H1 (cell line): ENCODE results near the gene SPPL2B. TPM values are rescaled to one million over a fixed set of nuclear protein-coding genes. Genes with fewer than 3 reads are reported as not detected.

Source experiments
- CTCF ChIA-PET: fragments of 300-600 bp; sonication (Branson Sonifier 250); formaldehyde crosslinking; loops from one replicate; lab custom pipeline; 2021; ENCODE audit not compliant: partially characterized antibody; lab: Charles Lee
- POLR2A ChIA-PET: fragments of 300-600 bp; sonication (Branson Sonifier 250); formaldehyde crosslinking; loops from one replicate; lab custom pipeline; 2021; ENCODE audit warnings: inconsistent platforms; ENCODE audit not compliant: partially characterized antibody; lab: Charles Lee
- DNase-seq, 2 experiments: peaks; one replicate each; pipeline versions ENCODE4 v3.0.0 to v3.0.0-alpha.2; 2010 to 2022; ENCODE audit warnings: low spot score in 2 of 2, low read depth in 1 of 2, mixed read lengths in 1 of 2
- FAIRE-seq: peaks from 2 replicates; lab custom pipeline; 2011; peaks lifted over from hg19 to GRCh38; lab: Jason Lieb, UNC
- H2AFZ ChIP-seq: 2 replicates; pipeline ENCODE4 v1.8.1; 2012; ENCODE audit warnings: low read length, inconsistent platforms
- H2AK5ac ChIP-seq: 2 replicates; pipeline ENCODE4 v1.6.1; 2013; ENCODE audit warnings: low read depth, low read length
- H2BK120ac ChIP-seq: replicated peaks from 2 replicates; pipeline ENCODE3; 2013; ENCODE audit warnings: low read depth, low read length, inconsistent platforms
- H2BK12ac ChIP-seq: 2 replicates; pipeline ENCODE4 v1.6.1; 2013; ENCODE audit warnings: low read depth, low read length
- H2BK15ac ChIP-seq: 2 replicates; pipeline ENCODE4 v1.6.1; 2013; ENCODE audit warnings: low read length
- H2BK20ac ChIP-seq: 2 replicates; pipeline ENCODE4 v1.6.1; 2013; ENCODE audit warnings: low read length
- H2BK5ac ChIP-seq: 2 replicates; pipeline ENCODE4 v1.6.1; 2013; ENCODE audit warnings: low read depth, low read length
- H3K14ac ChIP-seq: 2 replicates; pipeline ENCODE4 v1.6.1; 2013; ENCODE audit warnings: inconsistent platforms; ENCODE audit not compliant: insufficient read length
- H3K18ac ChIP-seq: 2 replicates; pipeline ENCODE4 v1.6.1; 2013; ENCODE audit warnings: low read length; ENCODE audit errors: extremely low read depth
- H3K23ac ChIP-seq: 2 replicates; pipeline ENCODE4 v1.6.1; 2013; ENCODE audit warnings: inconsistent platforms; ENCODE audit not compliant: insufficient read length
- H3K23me2 ChIP-seq: 2 replicates; pipeline ENCODE4 v1.6.1; 2013; ENCODE audit warnings: low read depth, low read length
- H3K27ac ChIP-seq: 2 replicates; pipeline ENCODE4 v1.6.1; 2011; ENCODE audit warnings: low read depth, low read length, inconsistent platforms
- H3K27me3 ChIP-seq, 4 experiments: replicated peaks in 1 of 4; 1 replicate in 1 of 4; 2 replicates in 3 of 4; pipeline versions ENCODE4 v1.6.1 to v1.8.1; 2011 to 2013; ENCODE audit warnings: low read length in 3 of 4, mild to moderate bottlenecking in 3 of 4, inconsistent platforms in 2 of 4, mixed read lengths in 2 of 4, moderate library complexity in 1 of 4; ENCODE audit not compliant: control insufficient read depth in 3 of 4, insufficient read depth in 3 of 4; ENCODE audit errors: extremely low read depth in 1 of 4
- H3K36me3 ChIP-seq, 4 experiments: 2 replicates each; pipeline versions ENCODE4 v1.6.1 to v1.8.1; 2011 to 2013; ENCODE audit warnings: mild to moderate bottlenecking in 4 of 4, low read length in 3 of 4, moderate library complexity in 2 of 4, control low read depth in 1 of 4, inconsistent platforms in 1 of 4; ENCODE audit not compliant: insufficient read depth in 4 of 4, control insufficient read depth in 2 of 4
- H3K4ac ChIP-seq: replicated peaks from 2 replicates; pipeline ENCODE3; 2013; ENCODE audit warnings: low read length, low read depth, mixed read lengths, inconsistent platforms; ENCODE audit not compliant: insufficient read length
- H3K4me1 ChIP-seq, 4 experiments: replicated peaks in 1 of 4; 1 replicate in 1 of 4; 2 replicates in 3 of 4; pipeline versions ENCODE4 v1.6.1 to v1.8.1; 2011 to 2013; ENCODE audit warnings: low read length in 3 of 4, inconsistent platforms in 2 of 4, mixed read lengths in 1 of 4; ENCODE audit not compliant: insufficient read depth in 4 of 4, control insufficient read depth in 3 of 4
- H3K4me2 ChIP-seq, 2 experiments: 2 replicates each; pipeline versions ENCODE4 v1.6.1 to v1.8.1; 2011 to 2013; ENCODE audit warnings: low read depth in 2 of 2, low read length in 2 of 2, control low read depth in 1 of 2, inconsistent platforms in 1 of 2, mild to moderate bottlenecking in 1 of 2; ENCODE audit not compliant: insufficient read depth in 1 of 2
- H3K4me3 ChIP-seq, 4 experiments: fragments of 200-600, 300-600 bp in 1 of 4; sonication (generic), shearing (Covaris generic), sonication (Bioruptor Twin) in 1 of 4; 2 replicates each; pipeline versions ENCODE4 v1.5.1 to v1.8.1; 2011 to 2016; ENCODE audit warnings: low read length in 4 of 4, low read depth in 3 of 4, control low read depth in 2 of 4, inconsistent platforms in 2 of 4, mild to moderate bottlenecking in 2 of 4, mixed read lengths in 1 of 4, moderate library complexity in 1 of 4; ENCODE audit not compliant: insufficient read depth in 2 of 4; ENCODE audit errors: extremely low read depth in 1 of 4
- H3K56ac ChIP-seq: replicated peaks from 2 replicates; pipeline ENCODE3; 2013; ENCODE audit warnings: low read depth, mild to moderate bottlenecking, mixed read lengths, low read length, inconsistent platforms; ENCODE audit not compliant: insufficient read length
- H3K79me1 ChIP-seq: 2 replicates; pipeline ENCODE4 v1.6.1; 2013; ENCODE audit warnings: low read depth, low read length, control low read depth
- H3K79me2 ChIP-seq, 2 experiments: 2 replicates each; pipeline versions ENCODE4 v1.6.1 to v1.8.1; 2012 to 2013; ENCODE audit warnings: low read length in 2 of 2, mild to moderate bottlenecking in 2 of 2, inconsistent platforms in 1 of 2; ENCODE audit not compliant: insufficient read depth in 2 of 2, control insufficient read depth in 1 of 2
- H3K9ac ChIP-seq, 4 experiments: replicated peaks in 1 of 4; 1 replicate in 1 of 4; 2 replicates in 3 of 4; pipeline versions ENCODE4 v1.6.1 to v1.8.1; 2011 to 2013; ENCODE audit warnings: low read depth in 3 of 4, low read length in 3 of 4, control low read depth in 2 of 4, mild to moderate bottlenecking in 2 of 4, moderate library complexity in 2 of 4, inconsistent platforms in 1 of 4; ENCODE audit errors: extremely low read depth in 1 of 4
- H3K9me3 ChIP-seq, 2 experiments: 2 replicates each; pipeline versions ENCODE4 v1.6.1 to v1.8.1; 2012 to 2013; ENCODE audit warnings: mild to moderate bottlenecking in 2 of 2, moderate library complexity in 2 of 2, control low read depth in 1 of 2, inconsistent platforms in 1 of 2, low read depth in 1 of 2, low read length in 1 of 2, mixed read lengths in 1 of 2; ENCODE audit not compliant: insufficient read depth in 2 of 2
- H4K20me1 ChIP-seq, 2 experiments: replicated peaks in 1 of 2; 2 replicates each; pipeline versions ENCODE3 to v1.8.1; 2011 to 2013; ENCODE audit warnings: inconsistent platforms in 2 of 2, low read length in 2 of 2, mild to moderate bottlenecking in 1 of 2; ENCODE audit not compliant: insufficient read depth in 2 of 2, control insufficient read depth in 1 of 2
- H4K5ac ChIP-seq: 2 replicates; pipeline ENCODE4 v1.6.1; 2013; ENCODE audit warnings: low read length, low read depth, mixed read lengths, inconsistent platforms; ENCODE audit not compliant: insufficient read length
- H4K8ac ChIP-seq: 2 replicates; pipeline ENCODE4 v1.8.0; 2013; ENCODE audit warnings: mild to moderate bottlenecking, moderate library complexity, low read length, inconsistent platforms; ENCODE audit not compliant: insufficient read depth; ENCODE audit errors: extremely low read depth
- H4K91ac ChIP-seq: replicated peaks from 2 replicates; pipeline ENCODE3; 2013; ENCODE audit warnings: low read length, mixed read lengths, inconsistent platforms; ENCODE audit not compliant: insufficient read length
- EP300 ChIP-seq, 2 experiments: IDR thresholded peaks; 1 replicate in 1 of 2; 2 replicates in 1 of 2; pipeline ENCODE4 v1.6.1; 2011 to 2012; ENCODE audit warnings: low read depth in 2 of 2, low read length in 2 of 2, mild to moderate bottlenecking in 2 of 2, borderline replicate concordance in 1 of 2, inconsistent platforms in 1 of 2, moderate library complexity in 1 of 2
- KDM1A ChIP-seq: fragments of 200-600, 300-600 bp; sonication (generic); IDR thresholded peaks from 2 replicates; pipeline ENCODE4 v1.7.1; 2016; ENCODE audit warnings: mild to moderate bottlenecking, low read length, borderline replicate concordance
- POLR2A ChIP-seq, 2 experiments: IDR thresholded peaks; 1 replicate in 1 of 2; 2 replicates in 1 of 2; pipeline ENCODE4 v1.6.1; 2011; ENCODE audit warnings: low read depth in 2 of 2, low read length in 2 of 2, mild to moderate bottlenecking in 2 of 2; ENCODE audit errors: control extremely low read depth in 1 of 2
- SIX5 ChIP-seq: IDR thresholded peaks from 2 replicates; pipeline ENCODE4 v1.6.1; 2011; ENCODE audit warnings: mild to moderate bottlenecking, low read depth, low read length
- SP1 ChIP-seq: IDR thresholded peaks from 2 replicates; pipeline ENCODE4 v1.6.1; 2011; ENCODE audit warnings: low read depth, low read length
- SUZ12 ChIP-seq: fragments of 200-600 bp; sonication (generic); IDR thresholded peaks from 2 replicates; pipeline ENCODE4 v1.6.1; 2012; ENCODE audit warnings: mild to moderate bottlenecking, inconsistent platforms, low read length, moderate library complexity, mixed read lengths
- TAF1 ChIP-seq: IDR thresholded peaks from 2 replicates; pipeline ENCODE4 v1.6.1; 2011; ENCODE audit warnings: mild to moderate bottlenecking, low read depth, low read length
- TBP ChIP-seq: IDR thresholded peaks from 2 replicates; pipeline ENCODE4 v1.6.1; 2011; ENCODE audit warnings: low read depth, low read length, improper control_type of control experiment
- TEAD4 ChIP-seq: IDR thresholded peaks from 2 replicates; pipeline ENCODE4 v1.6.1; 2012; ENCODE audit warnings: low read depth, low read length, inconsistent platforms, mixed read lengths
- WGBS, 2 experiments: shearing (Covaris generic) in 1 of 2; methylation state at CpG; one replicate each; pipeline versions ENCODE4 v1.1.6 to v1.1.7; 2013 to 2015; ENCODE audit warnings: low lambda C conversion rate in 2 of 2, mixed read lengths in 2 of 2, inconsistent platforms in 1 of 2, low coverage in 1 of 2, missing lambda C conversion rate in 1 of 2; ENCODE audit not compliant: insufficient replicate concordance in 2 of 2, insufficient coverage in 1 of 2, insufficient read length in 1 of 2; ENCODE audit errors: extremely low coverage in 1 of 2, missing lambda C conversion rate in 1 of 2; 5-methylcytosine and 5-hydroxymethylcytosine counted together
- polyA plus RNA-seq, 7 experiments: library from polyadenylated mRNA; depleted of rRNA in 3 of 7; stranded (reverse) in 5 of 7; unstranded in 2 of 7; fragments of >200 nt in 5 of 7; fragments of 200-250 nt in 2 of 7; gene quantifications; 1 replicate in 5 of 7; 2 replicates in 1 of 7; 4 replicates in 1 of 7; pipeline versions ENCODE4 v1.2.1 to v1.2.3, GENCODE V29; 2011 to 2013; ENCODE audit warnings: missing spikeins in 2 of 7, mixed read lengths in 2 of 7
- total RNA-seq: library from RNA; stranded (reverse); fragmentation: NEBNext Ultra II Directional; extraction: Animal tissue kit (Norgen Biotek cat#: 25700); gene quantifications from 2 replicates; pipeline ENCODE4 v1.2.1, GENCODE V29; 2021
- TF ChIP-seq, protein P1 (sequence below): IDR thresholded peaks from 2 replicates; pipeline ENCODE4 v1.6.1; 2012; ENCODE audit warnings: inconsistent platforms
- TF ChIP-seq, protein P2 (sequence below): IDR thresholded peaks from 2 replicates; pipeline ENCODE4 v1.6.1; 2012; ENCODE audit warnings: inconsistent platforms

SPPL2B gene
- total and polyA plus RNA-seq, 2 of the 8 experiments (the other 6 are each of a cell fraction or from before 2014, with no cell fraction given): 34.8 to 55.7 TPM

DNA sequence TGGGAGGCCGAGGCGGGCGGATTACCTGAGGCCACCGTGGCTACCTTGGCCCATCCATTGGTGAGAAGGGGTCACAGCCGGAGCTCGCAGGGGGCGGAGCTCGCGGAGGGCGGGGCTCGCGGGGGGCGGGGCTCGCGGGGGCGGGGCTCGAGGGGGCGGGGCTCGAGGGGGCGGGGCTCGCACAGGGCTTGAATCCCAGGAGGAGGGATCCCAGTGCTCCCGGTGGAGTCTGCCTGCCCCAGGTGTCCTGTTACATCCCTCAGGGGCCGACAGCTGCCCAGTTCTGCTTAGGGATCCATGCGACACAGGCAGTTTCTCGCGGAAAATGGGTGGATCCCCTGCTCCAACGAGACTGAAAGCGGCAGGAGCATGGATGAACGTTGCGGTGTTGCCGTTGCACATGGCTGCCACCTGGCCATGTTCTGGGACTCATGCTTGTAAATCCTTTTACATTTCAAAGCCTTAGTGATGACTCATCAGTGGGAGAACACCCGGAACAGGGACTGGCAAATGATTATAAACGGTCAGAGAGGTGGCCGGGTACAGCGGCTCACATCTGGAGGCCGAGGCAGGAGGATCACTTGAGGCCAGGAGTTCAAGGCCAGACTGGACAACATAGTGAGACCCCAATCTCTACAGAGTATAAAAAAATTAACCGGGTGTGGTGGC lies 56.7 kb downstream of the SPPL2B start:
- Histone ChIP-seq H4K91ac (no peak overlapping the region), H2AFZ (peak overlapping the region; percentile 3; the same call in 1 of the 2 replicates), H3K9ac (no peak overlapping the region), H3K23me2 (no peaks in the 10 kb centered on the region; the same call in 1 of the 2 replicates), H2BK120ac (no peak overlapping the region), H3K36me3 (no peaks in the 10 kb centered on the region), H3K4ac (no peak overlapping the region), H2BK5ac (peak overlapping the region; percentile 81; the same call in 1 of the 2 replicates), H3K4me2 (peak overlapping the region; percentile 12 to 48), H3K79me1 (no peaks in the 10 kb centered on the region), H3K27ac (no peak overlapping the region), H3K23ac (no peak overlapping the region), H4K20me1 (peaks cover 0 to 4% of the 10 kb centered on the region in 2 experiments), H3K18ac (0 out of 2 replicates have a peak overlapping the region, but pooled peaks have one; percentile 38), H3K4me1 (peaks cover 0 to 2% (median 0%) of the 10 kb centered on the region in 4 experiments; a peak in 3 of 7 replicates), H3K56ac (no peak overlapping the region), H3K27me3 (peaks cover 0 to 2% (median 0%) of the 10 kb centered on the region in 4 experiments; a peak in 2 of 7 replicates), H2AK5ac (no peak overlapping the region), H2BK12ac (peak overlapping the region; percentile 88; the same call in 1 of the 2 replicates), H3K79me2 (no peaks in the 10 kb centered on the region), H2BK20ac (no peak overlapping the region), H3K9me3 (peaks cover 4% of the 10 kb centered on the region in 2 experiments; a peak in 1 of 4 replicates), H4K8ac (peak overlapping the region; percentile 22; the same call in 1 of the 2 replicates), H2BK15ac (peak overlapping the region; percentile 75; the same call in 1 of the 2 replicates), H4K5ac (no peak overlapping the region), H3K14ac (no peak overlapping the region), H3K4me3 (peak overlapping the region in 1 of 4 experiments; percentile 31; a peak in 2 of 8 replicates)
- 58% methylated on average over 16 of the region's 37 CpGs; no CpG with 5 or more reads in 1 of the 2 experiments for WGBS, 2 experiments
- DNase-seq (peak; percentile 75 to 82), FAIRE-seq (no peak)
- ChIA-PET POLR2A (interaction anchor here (0.5 to 1.8 kb wide), 3 partner anchors 14 to 115 kb away, joined by 3 to 7 read pairs (median 3); partner anchors contain the start of gene TMPRSS9), CTCF (interaction anchor here (1.4 to 2.4 kb wide), 3 partner anchors 11 to 122 kb away, joined by 3 to 8 read pairs (median 7); no protein-coding TSS in a partner anchor)
- TF ChIP-seq EP300 (IDR thresholded peaks at IDR 0.05; ENCODE audit: borderline replicate concordance in 1 of 2, low read depth in 2 of 2, low read length in 2 of 2): no peak
- TF ChIP-seq TAF1: no peak
- no peak for TF ChIP-seq POLR2A (IDR thresholded peaks at IDR 0.05; ENCODE audit: control extremely low read depth in 1 of 2, low read depth in 2 of 2, low read length in 2 of 2)
- TF ChIP-seq, protein P1, sequence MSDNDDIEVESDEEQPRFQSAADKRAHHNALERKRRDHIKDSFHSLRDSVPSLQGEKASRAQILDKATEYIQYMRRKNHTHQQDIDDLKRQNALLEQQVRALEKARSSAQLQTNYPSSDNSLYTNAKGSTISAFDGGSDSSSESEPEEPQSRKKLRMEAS: peak; percentile 84
- no peak for TF ChIP-seq SUZ12
- 0 out of 2 replicates have a peak, but pooled peaks have one; percentile 14 for TF ChIP-seq TEAD4
- TF ChIP-seq SP1: 0 out of 2 replicates have a peak, but pooled peaks have one; percentile 19
- TF ChIP-seq TBP: no peak
- TF ChIP-seq SIX5: no peak
- TF ChIP-seq, protein P2, sequence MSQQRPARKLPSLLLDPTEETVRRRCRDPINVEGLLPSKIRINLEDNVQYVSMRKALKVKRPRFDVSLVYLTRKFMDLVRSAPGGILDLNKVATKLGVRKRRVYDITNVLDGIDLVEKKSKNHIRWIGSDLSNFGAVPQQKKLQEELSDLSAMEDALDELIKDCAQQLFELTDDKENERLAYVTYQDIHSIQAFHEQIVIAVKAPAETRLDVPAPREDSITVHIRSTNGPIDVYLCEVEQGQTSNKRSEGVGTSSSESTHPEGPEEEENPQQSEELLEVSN: peak; percentile 50; the same call in 1 of the 2 replicates
- TF ChIP-seq KDM1A: peak; percentile 89
